Activated CD8-positive, alpha-beta memory T cell treated with anti-CD3 and anti-CD28 coated beads, Interleukin-2, amount 50 U/mL, for 4 hours (primary cell): ENCODE results near the gene SCN1B.
"Not testable (repeated sequence)": the region's sequence is repeated elsewhere in the genome, so short reads cannot be mapped to it uniquely, and the experiment has no call there.

Experiments
- DNase-seq: peaks from one replicate; pipeline ENCODE4 v3.0.0-alpha.2; 2020

SCN1B gene

GRCh38 chr19:35021016-35021415 is 9.3 kb upstream of the SCN1B start:
- no peak for DNase-seq

- no peak for DNase-seq
These were observed 8.7 kb upstream of the SCN1B start for GRCh38 chr19:35021596-35021995.

DNA sequence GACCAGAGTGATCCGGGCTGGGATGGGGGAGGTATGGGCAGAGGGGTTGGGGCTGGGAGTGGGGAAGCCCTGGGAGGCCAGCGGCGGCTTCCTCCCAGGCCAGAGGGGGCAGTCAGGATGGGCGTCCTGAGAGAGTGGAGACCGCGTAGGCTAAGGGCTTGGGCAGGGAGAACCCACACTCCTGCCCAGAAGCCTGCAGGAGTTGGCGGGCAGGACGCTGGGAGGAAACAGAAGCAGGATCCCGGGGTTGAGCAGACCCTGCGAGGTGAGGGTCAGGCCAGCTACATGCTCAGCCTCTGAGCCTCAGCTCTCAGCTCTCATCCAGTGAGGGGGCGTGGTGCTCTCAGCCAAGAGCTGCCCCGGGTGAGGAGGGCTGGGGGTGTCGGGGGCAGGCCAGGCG is 7.8 kb upstream of the SCN1B start:
- no peak for DNase-seq

DNA sequence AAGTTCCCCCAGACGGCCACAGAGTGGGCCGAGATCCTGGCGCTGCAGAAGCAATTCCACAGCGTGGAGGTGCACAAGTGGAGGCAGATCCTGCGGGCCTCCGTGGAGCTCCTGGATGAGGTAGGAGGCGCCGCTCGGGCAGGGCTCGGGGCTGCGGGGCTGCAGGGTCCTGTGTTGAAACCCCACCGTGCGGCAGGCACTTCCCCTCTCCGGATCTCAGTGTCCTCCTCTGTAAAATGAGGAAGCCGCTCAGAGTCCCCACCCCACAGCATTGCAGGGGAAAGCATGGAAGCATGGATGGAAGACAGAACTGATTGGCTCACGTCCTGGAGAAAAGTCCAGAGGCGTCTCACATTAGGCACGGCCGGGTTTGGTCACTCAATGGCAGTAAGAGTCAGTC is 6.8 kb upstream of the SCN1B start:
- no peak for DNase-seq

DNA sequence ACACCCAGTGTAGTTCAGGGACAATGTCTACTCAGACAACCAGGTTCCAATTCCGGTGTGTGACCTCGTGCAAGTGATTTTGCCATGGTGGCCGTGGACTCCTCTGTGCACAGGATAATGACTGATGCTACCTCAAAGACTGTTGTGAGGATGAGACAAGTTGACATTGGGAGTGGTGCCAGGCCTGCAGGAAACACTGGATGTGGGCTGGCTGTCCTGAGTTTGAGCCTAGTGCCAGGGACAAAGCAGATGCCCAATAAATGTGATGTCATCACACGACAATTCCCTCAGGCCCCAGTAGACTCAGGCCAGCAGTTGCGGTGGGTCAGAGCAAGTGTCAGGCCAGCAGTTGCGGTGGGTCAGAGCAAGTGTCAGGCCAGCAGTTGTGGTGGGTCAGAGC is 6.2 kb upstream of the SCN1B start:
- DNase-seq, result no peak

DNA sequence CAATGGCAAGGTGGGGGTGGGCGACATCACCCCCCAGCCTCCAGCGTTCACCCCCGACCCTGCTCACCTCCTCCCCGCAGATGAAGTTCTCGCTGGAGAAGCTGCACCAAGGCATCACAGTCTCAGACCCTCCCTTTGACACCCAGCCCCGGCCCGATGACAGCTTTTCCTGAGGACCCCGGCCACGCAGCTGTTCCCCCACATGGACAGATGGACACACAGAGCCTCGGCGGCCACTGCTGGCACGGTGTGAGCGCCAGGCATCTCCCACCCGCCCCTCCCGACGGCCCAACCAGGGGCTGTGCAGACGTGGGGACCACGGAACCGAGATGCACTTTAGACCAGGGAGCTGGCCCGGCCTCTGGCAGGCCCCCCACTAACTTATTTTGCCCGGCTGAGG is 4.3 kb upstream of the SCN1B start:
- DNase-seq, result no peak

- no peak for DNase-seq
These were observed 3.9 kb upstream of the SCN1B start for GRCh38 chr19:35026418-35026817.

GRCh38 chr19:35027009-35027408 is 3.3 kb upstream of the SCN1B start:
- DNase-seq, result no peak

DNA sequence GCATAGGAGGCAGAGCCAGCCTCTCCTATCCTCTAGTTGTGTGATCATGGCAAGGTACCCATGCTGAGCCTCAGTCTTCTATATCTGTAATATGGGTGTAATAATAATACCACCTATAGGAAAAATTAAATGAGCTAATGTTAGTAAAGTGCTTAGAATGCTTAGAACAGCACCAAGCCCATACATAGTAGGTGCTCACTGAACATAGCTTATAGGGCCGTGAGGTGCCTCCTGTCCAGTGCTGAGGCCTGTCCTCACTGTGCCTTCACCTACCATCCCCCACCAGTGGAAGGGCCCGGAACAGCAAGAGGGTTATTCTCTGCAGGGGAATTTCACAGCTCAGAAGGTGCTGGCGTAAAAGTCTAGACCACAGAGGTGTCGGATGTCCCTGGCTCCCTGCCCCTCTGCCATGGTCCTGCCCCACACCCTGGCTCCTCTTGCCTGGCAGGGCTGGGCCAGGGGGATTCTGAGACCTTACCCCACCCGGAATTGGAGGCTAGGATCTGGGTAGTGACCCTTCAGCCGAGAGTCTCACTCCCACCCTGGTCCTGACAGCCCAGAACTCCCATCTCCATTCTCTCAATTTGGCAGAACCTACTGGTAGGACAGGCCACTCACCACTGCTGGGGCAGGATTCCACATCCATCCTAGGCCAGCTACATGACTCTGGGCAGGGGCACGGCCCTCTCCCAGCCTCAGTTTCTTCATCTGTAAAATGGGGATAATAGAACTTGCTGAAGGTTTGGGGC is 2.2 kb upstream of the SCN1B start:
- DNase-seq, result no peak

DNA sequence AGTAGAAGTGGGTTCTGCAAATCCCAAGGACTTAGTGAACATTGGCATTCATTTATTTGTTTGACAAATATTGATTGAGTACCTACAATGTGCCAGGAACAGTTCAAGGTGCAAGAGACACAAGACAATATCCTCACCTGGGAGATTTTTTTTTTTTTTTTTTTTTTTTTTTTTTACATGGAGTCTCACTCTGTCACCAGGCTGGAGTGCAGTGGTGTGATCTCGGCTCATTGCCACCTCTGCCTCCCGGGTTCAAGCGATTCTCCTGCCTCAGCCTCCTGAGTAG is 1.7 kb upstream of the SCN1B start:
- DNase-seq, result not testable (repeated sequence)

- DNase-seq, result not testable (repeated sequence)
These were observed 964 bp upstream of the SCN1B start for GRCh38 chr19:35029275-35029736.

GRCh38 chr19:35029737-35030256 is 473 bp upstream of the SCN1B start:
- no peak for DNase-seq

- DNase-seq, result no peak
These were observed 1.0 kb downstream of the SCN1B start for GRCh38 chr19:35031072-35031881.

DNA sequence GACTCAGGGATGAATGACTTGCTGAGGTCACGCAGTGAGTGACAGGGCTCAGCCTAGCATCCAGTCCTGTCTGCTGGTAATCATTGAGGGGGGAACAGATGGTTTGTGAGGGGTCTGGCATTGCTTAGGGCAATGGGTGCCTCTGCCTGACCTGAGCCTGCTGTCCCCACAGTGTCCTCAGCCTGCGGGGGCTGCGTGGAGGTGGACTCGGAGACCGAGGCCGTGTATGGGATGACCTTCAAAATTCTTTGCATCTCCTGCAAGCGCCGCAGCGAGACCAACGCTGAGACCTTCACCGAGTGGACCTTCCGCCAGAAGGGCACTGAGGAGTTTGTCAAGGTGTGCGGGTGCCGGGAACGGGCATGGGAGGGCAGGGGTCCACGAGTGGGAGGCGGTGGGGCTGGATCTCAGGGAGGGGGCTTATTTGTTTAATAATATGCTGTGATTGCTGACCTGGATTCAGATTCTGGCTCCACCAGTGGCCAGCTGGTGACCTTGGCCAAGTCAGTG is 2.1 kb downstream of the SCN1B start:
- no peak for DNase-seq

GRCh38 chr19:35033067-35034004 is 3.1 kb downstream of the SCN1B start:
- no peak for DNase-seq

GRCh38 chr19:35034005-35034502 is 3.8 kb downstream of the SCN1B start:
- DNase-seq, result no peak

DNA sequence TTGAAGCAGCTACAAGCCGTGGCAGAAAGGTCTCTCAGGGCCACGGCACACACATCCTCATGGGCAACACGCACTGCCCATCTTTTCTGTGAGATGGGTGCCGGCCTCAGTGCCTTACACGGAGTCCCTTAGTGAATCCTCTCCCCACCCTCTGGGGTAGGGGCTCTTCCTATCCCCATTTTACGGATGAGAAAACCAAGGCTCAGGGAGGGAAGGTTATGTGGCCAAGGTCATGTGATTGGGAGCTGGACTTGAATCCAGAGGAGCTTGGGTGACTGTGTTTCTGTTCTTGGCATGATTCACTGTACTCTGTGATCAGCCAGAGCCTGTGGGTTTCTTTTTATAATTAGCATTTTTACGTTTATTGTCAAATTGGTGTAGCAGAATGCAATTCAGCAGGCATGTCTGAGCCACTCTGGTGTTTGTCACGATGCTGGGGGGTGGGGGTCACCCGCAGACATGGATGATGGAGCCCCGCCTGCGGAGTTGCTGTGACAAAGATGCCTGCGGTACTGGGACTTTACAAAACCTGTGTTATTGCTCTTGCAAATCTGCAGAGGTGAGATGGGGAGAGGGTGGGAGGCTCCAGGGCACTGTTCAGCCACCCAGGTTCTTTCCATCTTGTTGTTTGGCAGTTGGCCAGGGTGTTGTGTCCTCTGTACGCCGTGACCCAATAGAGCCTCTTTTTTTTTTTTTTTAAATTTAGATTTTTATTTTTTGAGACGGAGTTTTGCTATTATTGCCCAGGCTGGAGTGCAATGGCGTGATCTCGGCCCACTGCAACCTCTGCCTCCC is 4.5 kb downstream of the SCN1B start:
- no peak for DNase-seq

- no peak for DNase-seq
These were observed 7.7 kb downstream of the SCN1B start for GRCh38 chr19:35037716-35038622.

GRCh38 chr19:35038623-35039512 is 8.6 kb downstream of the SCN1B start:
- no peak for DNase-seq
